ENCODE results near the gene NUDT4. TPM values are rescaled to one million over a fixed set of nuclear protein-coding genes. Genes with fewer than 3 reads are reported as not detected.

The NUDT4 gene
- total and polyA plus RNA-seq, 2 of the 8 experiments (the other 6 are each of a cell fraction or from before 2014, with no cell fraction given) = 17.3 to 71.7 TPM

DNA sequence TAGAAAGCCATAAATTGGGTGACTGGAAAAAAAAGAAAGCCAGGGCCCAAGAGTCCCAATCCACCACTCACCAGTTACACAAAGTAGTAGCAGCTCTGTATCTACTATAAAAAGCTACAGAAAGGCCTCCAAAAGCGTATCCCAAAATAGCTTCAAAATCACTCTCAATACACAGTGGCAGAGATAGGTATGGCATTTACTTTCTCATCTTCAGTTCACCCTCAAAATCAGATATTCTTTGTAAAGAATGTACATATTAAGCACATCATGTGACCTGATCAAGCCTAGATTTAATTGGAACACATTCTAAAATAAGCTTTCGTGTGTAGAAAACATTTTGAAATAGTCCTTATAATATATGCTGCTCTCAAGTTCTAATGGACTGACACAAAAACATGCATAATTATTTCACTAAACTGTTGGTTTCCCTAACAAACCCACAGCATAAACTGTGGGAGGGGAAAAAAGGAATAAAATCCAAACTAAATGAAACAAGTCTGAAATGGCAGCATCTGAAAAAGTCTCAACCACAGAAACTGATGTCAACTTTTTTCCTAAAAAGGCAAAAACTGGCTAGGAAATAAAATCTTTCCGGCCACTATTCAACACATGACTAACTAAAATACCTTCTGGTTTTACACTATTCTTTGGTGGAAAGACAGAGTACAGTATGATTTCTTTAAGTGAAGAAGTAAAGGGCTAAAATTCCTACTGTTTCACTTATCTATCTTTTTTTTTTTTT is 38.2 kb downstream of the NUDT4 start:
- no peak overlapping the region for H3K4me3 ChIP-seq (ENCODE audit: extremely low read depth in 1 of 4, insufficient read depth in 2 of 4, low read depth in 3 of 4, low read length in 4 of 4)
- H3K56ac ChIP-seq (replicated peaks; ENCODE audit: insufficient read length, low read depth, low read length) = no peak overlapping the region
- no peak overlapping the region for H3K4ac ChIP-seq (replicated peaks; ENCODE audit: insufficient read length, low read depth, low read length)
- H3K23me2 ChIP-seq (ENCODE audit: low read depth, low read length) = no peaks in the 10 kb centered on the region; the same call in 1 of the 2 replicates
- H3K36me3 ChIP-seq (ENCODE audit: control insufficient read depth in 2 of 4, insufficient read depth in 4 of 4, low read length in 3 of 4) = peaks cover 0 to 2% (median 0%) of the 10 kb centered on the region in 4 experiments; a peak in 1 of 8 replicates
- POLR2A ChIA-PET (ENCODE audit: partially characterized antibody) = interaction anchor here (1.1 to 3.4 kb wide), 2 partner anchors 11 to 12 kb away, joined by 3 to 23 read pairs; no protein-coding TSS in a partner anchor
- WGBS, 2 experiments (ENCODE audit: extremely low coverage in 1 of 2, insufficient coverage in 1 of 2, insufficient read length in 1 of 2, insufficient replicate concordance in 2 of 2, low coverage in 1 of 2, low lambda C conversion rate in 2 of 2, missing lambda C conversion rate in 1 of 2) = 85% methylated on average over 3 of the region's 3 CpGs; no CpG with 5 or more reads in 1 of the 2 experiments
- H2BK20ac ChIP-seq (ENCODE audit: low read length) = no peak overlapping the region
- H2BK5ac ChIP-seq (ENCODE audit: low read depth, low read length) = no peak overlapping the region
- H2BK12ac ChIP-seq (ENCODE audit: low read depth, low read length) = no peak overlapping the region
- no peak overlapping the region for H3K27ac ChIP-seq (ENCODE audit: low read depth, low read length)
- H2BK120ac ChIP-seq (replicated peaks; ENCODE audit: low read depth, low read length) = no peak overlapping the region
- no peak for DNase-seq (ENCODE audit: low read depth in 1 of 2, low spot score in 2 of 2)
- H3K18ac ChIP-seq (ENCODE audit: extremely low read depth, low read length) = no peak overlapping the region
- peaks cover 0 to 3% (median 0%) of the 10 kb centered on the region in 4 experiments; a peak in 1 of 7 replicates for H3K4me1 ChIP-seq (replicated peaks in 1 of 4; ENCODE audit: control insufficient read depth in 3 of 4, insufficient read depth in 4 of 4, low read length in 3 of 4)
- no peak overlapping the region for H4K91ac ChIP-seq (replicated peaks; ENCODE audit: insufficient read length, low read length)
- no peak overlapping the region for H4K5ac ChIP-seq (ENCODE audit: insufficient read length, low read depth, low read length)
- FAIRE-seq = no peak
- H3K14ac ChIP-seq (ENCODE audit: insufficient read length) = no peak overlapping the region
- no peak overlapping the region for H3K4me2 ChIP-seq (ENCODE audit: insufficient read depth in 1 of 2, low read depth in 2 of 2, low read length in 2 of 2)
- H2AK5ac ChIP-seq (ENCODE audit: low read depth, low read length) = no peak overlapping the region
- no peak overlapping the region for H3K23ac ChIP-seq (ENCODE audit: insufficient read length)
- CTCF ChIA-PET (ENCODE audit: partially characterized antibody) = interaction anchor here (0.6 to 2.2 kb wide), 6 partner anchors 7 to 25 kb away, joined by 3 to 7 read pairs (median 4); no protein-coding TSS in a partner anchor
- peaks cover 29 to 97% of the 10 kb centered on the region in 2 experiments for H3K79me2 ChIP-seq (ENCODE audit: control insufficient read depth in 1 of 2, insufficient read depth in 2 of 2, low read length in 2 of 2)
- no peak overlapping the region for H2AFZ ChIP-seq (ENCODE audit: low read length)
- no peak overlapping the region for H4K8ac ChIP-seq (ENCODE audit: extremely low read depth, insufficient read depth, low read length)
- H3K9ac ChIP-seq (replicated peaks in 1 of 4; ENCODE audit: extremely low read depth in 1 of 4, low read depth in 3 of 4, low read length in 3 of 4) = peak overlapping the region in 1 of 4 experiments; percentile 8; a peak in 1 of 7 replicates
- H3K27me3 ChIP-seq (replicated peaks in 1 of 4; ENCODE audit: control insufficient read depth in 3 of 4, extremely low read depth in 1 of 4, insufficient read depth in 3 of 4, low read length in 3 of 4) = no peaks in the 10 kb centered on the region
- H2BK15ac ChIP-seq (ENCODE audit: low read length) = no peak overlapping the region
- H3K79me1 ChIP-seq (ENCODE audit: low read depth, low read length) = peaks cover 7% of the 10 kb centered on the region; the same call in 1 of the 2 replicates
- no peaks in the 10 kb centered on the region for H3K9me3 ChIP-seq (ENCODE audit: insufficient read depth in 2 of 2, low read depth in 1 of 2, low read length in 1 of 2)
- H4K20me1 ChIP-seq (replicated peaks in 1 of 2; ENCODE audit: control insufficient read depth in 1 of 2, insufficient read depth in 2 of 2, low read length in 2 of 2) = peaks cover 13 to 22% of the 10 kb centered on the region in 2 experiments
- TF ChIP-seq, protein P1, sequence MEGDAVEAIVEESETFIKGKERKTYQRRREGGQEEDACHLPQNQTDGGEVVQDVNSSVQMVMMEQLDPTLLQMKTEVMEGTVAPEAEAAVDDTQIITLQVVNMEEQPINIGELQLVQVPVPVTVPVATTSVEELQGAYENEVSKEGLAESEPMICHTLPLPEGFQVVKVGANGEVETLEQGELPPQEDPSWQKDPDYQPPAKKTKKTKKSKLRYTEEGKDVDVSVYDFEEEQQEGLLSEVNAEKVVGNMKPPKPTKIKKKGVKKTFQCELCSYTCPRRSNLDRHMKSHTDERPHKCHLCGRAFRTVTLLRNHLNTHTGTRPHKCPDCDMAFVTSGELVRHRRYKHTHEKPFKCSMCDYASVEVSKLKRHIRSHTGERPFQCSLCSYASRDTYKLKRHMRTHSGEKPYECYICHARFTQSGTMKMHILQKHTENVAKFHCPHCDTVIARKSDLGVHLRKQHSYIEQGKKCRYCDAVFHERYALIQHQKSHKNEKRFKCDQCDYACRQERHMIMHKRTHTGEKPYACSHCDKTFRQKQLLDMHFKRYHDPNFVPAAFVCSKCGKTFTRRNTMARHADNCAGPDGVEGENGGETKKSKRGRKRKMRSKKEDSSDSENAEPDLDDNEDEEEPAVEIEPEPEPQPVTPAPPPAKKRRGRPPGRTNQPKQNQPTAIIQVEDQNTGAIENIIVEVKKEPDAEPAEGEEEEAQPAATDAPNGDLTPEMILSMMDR (IDR thresholded peaks at IDR 0.05; ENCODE audit: control extremely low read depth in 1 of 3, insufficient read depth in 1 of 3, low read depth in 1 of 3, low read length in 3 of 3) = no peak
- TF ChIP-seq, protein P2, sequence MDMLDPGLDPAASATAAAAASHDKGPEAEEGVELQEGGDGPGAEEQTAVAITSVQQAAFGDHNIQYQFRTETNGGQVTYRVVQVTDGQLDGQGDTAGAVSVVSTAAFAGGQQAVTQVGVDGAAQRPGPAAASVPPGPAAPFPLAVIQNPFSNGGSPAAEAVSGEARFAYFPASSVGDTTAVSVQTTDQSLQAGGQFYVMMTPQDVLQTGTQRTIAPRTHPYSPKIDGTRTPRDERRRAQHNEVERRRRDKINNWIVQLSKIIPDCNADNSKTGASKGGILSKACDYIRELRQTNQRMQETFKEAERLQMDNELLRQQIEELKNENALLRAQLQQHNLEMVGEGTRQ (IDR thresholded peaks at IDR 0.05; ENCODE audit: low read length) = no peak
- TF ChIP-seq CHD2 (IDR thresholded peaks at IDR 0.05; ENCODE audit: low read length) (no peak), HDAC2 (IDR thresholded peaks at IDR 0.05; ENCODE audit: borderline replicate concordance in 1 of 2, low read depth in 2 of 2, low read length in 2 of 2) (no peak), ZNF274 (IDR thresholded peaks at IDR 0.05; ENCODE audit: borderline replicate concordance, extremely low read depth, low read length) (no peak), MAFK (IDR thresholded peaks at IDR 0.05; ENCODE audit: low read depth, low read length) (no peak)
- TF ChIP-seq, protein P3, sequence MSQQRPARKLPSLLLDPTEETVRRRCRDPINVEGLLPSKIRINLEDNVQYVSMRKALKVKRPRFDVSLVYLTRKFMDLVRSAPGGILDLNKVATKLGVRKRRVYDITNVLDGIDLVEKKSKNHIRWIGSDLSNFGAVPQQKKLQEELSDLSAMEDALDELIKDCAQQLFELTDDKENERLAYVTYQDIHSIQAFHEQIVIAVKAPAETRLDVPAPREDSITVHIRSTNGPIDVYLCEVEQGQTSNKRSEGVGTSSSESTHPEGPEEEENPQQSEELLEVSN (IDR thresholded peaks at IDR 0.05) = no peak

Data from H1 (cell line).